ENCODE results near the gene LRCH1. TPM values are rescaled to one million over a fixed set of nuclear protein-coding genes. Genes with fewer than 3 reads are reported as not detected.

The LRCH1 gene
- total and polyA plus RNA-seq, 10 of the 15 experiments (the other 5 are each of a cell fraction or from before 2014, with no cell fraction given) = 5.3 to 48.9 (median 14.4) TPM

GRCh38 chr13:46559272-46559805, 6.4 kb downstream of the LRCH1 start:
- intact Hi-C loops (cut with micrococcal nuclease; ENCODE audit: unreplicated experiment) (no loop called here), in situ Hi-C loops (cut with MboI) (loop anchor here (10.0 kb wide), 1 partner anchor 385 kb away; no protein-coding TSS in a partner anchor)
- TF ChIP-seq SREBF2 (IDR thresholded peaks at IDR 0.05; ENCODE audit: low read length) = no peak
- TF ChIP-seq ZNF217 (IDR thresholded peaks at IDR 0.05) = no peak
- no peak for TF ChIP-seq PRDM15 (CRISPR knock-in tag; IDR thresholded peaks at IDR 0.05)
- TF ChIP-seq PKNOX1 (IDR thresholded peaks at IDR 0.05) = no peak
- TF ChIP-seq RAD51 (IDR thresholded peaks at IDR 0.05) = no peak
- no peak for TF ChIP-seq RB1 (IDR thresholded peaks at IDR 0.05; ENCODE audit: borderline replicate concordance)
- TF ChIP-seq BCL11A (IDR thresholded peaks at IDR 0.05; ENCODE audit: low read depth, low read length) = no peak
- TF ChIP-seq MLLT1 (IDR thresholded peaks at IDR 0.05) = no peak
- no peak for TF ChIP-seq CHD1 (IDR thresholded peaks at IDR 0.05; ENCODE audit: low read depth, low read length)
- no peak for TF ChIP-seq TCF12 (IDR thresholded peaks at IDR 0.05; ENCODE audit: low read depth, low read length)
- TF ChIP-seq JUND (IDR thresholded peaks at IDR 0.05; ENCODE audit: low read depth, low read length) = no peak
- Histone ChIP-seq H3K79me2 (ENCODE audit: control insufficient read depth, insufficient read depth, low read length) (peaks cover 97% of the 10 kb centered on the region), H3K27me3 (replicated peaks in 1 of 2; ENCODE audit: control insufficient read depth in 2 of 2, insufficient read depth in 2 of 2, low read length in 1 of 2) (no peaks in the 10 kb centered on the region), H3K9me3 (replicated peaks; ENCODE audit: control insufficient read depth, insufficient read depth, low read length) (no peaks in the 10 kb centered on the region; the same call in 2 of the 3 replicates), H4K20me1 (ENCODE audit: control insufficient read depth, insufficient read depth) (peaks cover 4% of the 10 kb centered on the region), H3K4me2 (ENCODE audit: control insufficient read depth, insufficient read depth) (peak overlapping the region; percentile 51), H3K4me1 (ENCODE audit: control insufficient read depth, insufficient read depth, low read length) (peaks cover 10% of the 10 kb centered on the region), H2AFZ (ENCODE audit: control insufficient read depth, low read depth, low read length) (no peak overlapping the region), H3K27ac (ENCODE audit: control insufficient read depth, insufficient read depth) (no peak overlapping the region), H3K36me3 (ENCODE audit: control insufficient read depth in 2 of 2, insufficient read depth in 2 of 2, low read length in 1 of 2) (peaks cover 1 to 6% of the 10 kb centered on the region in 2 experiments; a peak in 2 of 4 replicates), H3K9ac (ENCODE audit: control insufficient read depth, insufficient read depth, low read length) (no peak overlapping the region), H3K4me3 (no peak overlapping the region; the same call in 1 of the 2 replicates)
- DNase-seq (ENCODE audit: low read depth, low spot score) (no peak), FAIRE-seq (no peak), ATAC-seq (no peak)
- ChIA-PET CTCF (interaction anchor here (0.9 to 2.3 kb wide), 2 partner anchors 12 to 38 kb away, joined by 3 to 10 read pairs; no protein-coding TSS in a partner anchor), SMC1A (ENCODE audit: uncharacterized antibody, unreplicated experiment) (interaction anchor here (1.2 to 7.3 kb wide), 6 partner anchors 11 to 89 kb away, joined by 3 to 58 read pairs (median 6); no protein-coding TSS in a partner anchor), RAD21 (ENCODE audit: unreplicated experiment) (interaction anchor here (0.9 to 2.5 kb wide), 4 partner anchors 8 to 62 kb away, joined by 3 to 18 read pairs (median 6); no protein-coding TSS in a partner anchor), POLR2A (interaction anchor here (0.6 to 1.9 kb wide), 2 partner anchors 13 to 19 kb away, joined by 3 to 11 read pairs; no protein-coding TSS in a partner anchor)
- 83% methylated on average over 2 of the region's 2 CpGs for WGBS (ENCODE audit: insufficient coverage, insufficient replicate concordance, low lambda C conversion rate, missing lambda C conversion rate)
- no TSS peak for BruUV-seq (replicated peaks)

Measured in GM12878 (cell line).